Right ventricle myocardium inferior (tissue), 1 donor: ENCODE results near the gene NPFF. TPM values are rescaled to one million over a fixed set of nuclear protein-coding genes. Genes with fewer than 3 reads are reported as not detected.

ENCODE experiments used
- ATAC-seq: fragments of 200-7000 bp; cut with Tn5 transposase; one replicate; pipeline ENCODE4 v1.9.1; 2020; ENCODE audit warnings: mild to moderate bottlenecking, moderate library complexity
- DNase-seq: peaks from one replicate; pipeline ENCODE4 v3.0.0; 2021; ENCODE audit errors: missing footprints
- intact Hi-C: fragments of 100-400 bp; cut with DNase I; formaldehyde crosslinking; loops from one replicate; pipeline ENCODE4 v1.11.0; 2022
- total RNA-seq: library from RNA; stranded (reverse); fragmentation: NEBNext Ultra II Directional; extraction: Animal tissue kit (Norgen Biotek cat#: 25700); gene quantifications from one replicate; pipeline ENCODE4 v1.2.1, GENCODE V29; 2021
- donor health status: DM: no; HTN: yes; CAD: no; lungs with severe emphysema.

Gene NPFF
- total RNA-seq, 1 donor from 2014 or later = not detected

- DNase-seq = no peak
- intact Hi-C loops = loop anchor here (5.0 kb wide), 1 partner anchor 48 kb away; the partner anchor contains the start of gene PCBP2
- peak; percentile 8 for ATAC-seq
Observed at GRCh38 chr12:53500142-53500775, 7.0 kb downstream of the NPFF start.

- DNase-seq (peak; percentile 84), ATAC-seq (peak; percentile 7)
- intact Hi-C loops = loop anchor here (5.0 kb wide), 1 partner anchor 47 kb away; the partner anchor contains the start of gene PCBP2
Observed at GRCh38 chr12:53499266-53500141, 7.8 kb downstream of the NPFF start, which contains the start of gene MAP3K12. TSS of gene MAP3K12 (minus strand) at chr12:53499458. CDS start at chr12:53487391, 12,067 bp downstream.

- intact Hi-C loops = no loop called here
- ATAC-seq (no peak), DNase-seq (no peak)
Observed at GRCh38 chr12:53498235-53498630, 9.1 kb downstream of the NPFF start.

- intact Hi-C loops = no loop called here
- ATAC-seq = no peak
- no peak for DNase-seq
Observed at GRCh38 chr12:53497461-53497860, 9.8 kb downstream of the NPFF start.

GRCh38 chr12:53496752-53497032 is 10.6 kb downstream of the NPFF start:
- intact Hi-C loops = no loop called here

GRCh38 chr12:53495903-53496751 is 11.2 kb downstream of the NPFF start:
- intact Hi-C loops = no loop called here
- no peak for DNase-seq
- ATAC-seq = no peak

More at GRCh38 chr12:53496752-53497032, 10.6 kb downstream of the NPFF start:
- ATAC-seq (no peak), DNase-seq (no peak)

GRCh38 chr12:53493610-53494391 is 13.5 kb downstream of the NPFF start:
- ATAC-seq (no peak), DNase-seq (no peak)
- intact Hi-C loops = no loop called here

GRCh38 chr12:53492830-53493609 is 14.3 kb downstream of the NPFF start:
- ATAC-seq = peak; percentile 92
- intact Hi-C loops = no loop called here
- DNase-seq = peak; percentile 97

- no peak for DNase-seq
- no peak for ATAC-seq
- intact Hi-C loops = no loop called here
Observed at GRCh38 chr12:53492188-53492587, 15.1 kb downstream of the NPFF start.

- DNase-seq (no peak), ATAC-seq (no peak)
- intact Hi-C loops = no loop called here
Observed at GRCh38 chr12:53489242-53489864, 17.9 kb downstream of the NPFF start.

- ATAC-seq (no peak), DNase-seq (no peak)
- intact Hi-C loops = no loop called here
Observed at GRCh38 chr12:53486736-53487487, 20.4 kb downstream of the NPFF start.

GRCh38 chr12:53485955-53486735 is 21.1 kb downstream of the NPFF start:
- ATAC-seq = no peak
- intact Hi-C loops = no loop called here
- no peak for DNase-seq

GRCh38 chr12:53484686-53485575 is 22.4 kb downstream of the NPFF start:
- ATAC-seq (no peak), DNase-seq (no peak)
- intact Hi-C loops = no loop called here

GRCh38 chr12:53483979-53484377 is 23.3 kb downstream of the NPFF start:
- intact Hi-C loops = no loop called here
- ATAC-seq = no peak

More at GRCh38 chr12:53483979-53484377, 23.3 kb downstream of the NPFF start:
- no peak for DNase-seq
